ENCODE results near the gene MCM8. TPM values are rescaled to one million over a fixed set of nuclear protein-coding genes. Genes with fewer than 3 reads are reported as not detected.

MCM8 gene
- total and polyA plus RNA-seq, 12 donors = 2.0 to 8.9 (median 6.4) TPM

DNA sequence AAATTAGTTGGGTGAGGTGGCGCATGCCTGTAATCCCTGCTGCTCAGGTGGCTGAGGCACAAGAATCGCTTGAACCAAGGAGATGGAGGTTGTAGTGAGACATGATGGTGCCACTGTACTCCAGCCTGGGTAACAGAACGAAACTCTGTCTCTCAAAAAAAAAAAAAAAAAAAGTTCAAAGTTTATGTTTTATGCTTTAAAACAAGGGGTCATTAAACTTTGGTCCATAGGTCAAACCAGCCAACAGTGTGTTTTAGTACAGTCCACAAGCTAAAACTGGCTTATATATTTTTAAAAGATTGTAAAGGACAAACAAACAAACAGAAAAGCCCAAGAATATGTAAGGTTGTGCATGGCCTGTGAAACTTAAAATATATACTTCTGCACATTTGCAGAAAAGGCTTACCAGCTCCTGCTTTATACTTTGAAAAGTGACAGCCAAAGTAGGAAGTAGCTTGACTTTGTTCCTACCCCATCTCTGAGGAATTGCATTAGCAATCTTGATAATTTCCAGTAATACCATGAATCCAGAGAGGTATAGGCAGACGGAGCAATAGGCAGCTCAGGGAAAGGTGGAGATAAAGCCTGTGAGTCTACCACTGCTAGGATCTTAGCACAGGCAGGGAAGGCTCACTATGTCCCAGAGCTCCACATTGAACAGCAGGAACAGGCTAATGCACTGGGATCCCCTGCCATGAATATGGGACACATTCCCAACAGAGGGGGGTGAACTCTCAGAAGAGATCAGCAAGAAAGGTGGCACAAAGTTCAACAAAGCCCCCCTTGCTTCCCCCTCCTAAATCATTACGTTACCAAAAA, 30.5 kb downstream of the MCM8 start:
- Histone ChIP-seq H3K27ac (no peak overlapping the region), H3K4me1 (no peaks in the 10 kb centered on the region), H3K36me3 (peaks cover 0 to 86% (median 0%) of the 10 kb centered on the region in 9 donors), H3K4me3 (no peak overlapping the region), H3K9me3 (no peaks in the 10 kb centered on the region), H3K27me3 (no peaks in the 10 kb centered on the region)
- TF ChIP-seq, protein P1, sequence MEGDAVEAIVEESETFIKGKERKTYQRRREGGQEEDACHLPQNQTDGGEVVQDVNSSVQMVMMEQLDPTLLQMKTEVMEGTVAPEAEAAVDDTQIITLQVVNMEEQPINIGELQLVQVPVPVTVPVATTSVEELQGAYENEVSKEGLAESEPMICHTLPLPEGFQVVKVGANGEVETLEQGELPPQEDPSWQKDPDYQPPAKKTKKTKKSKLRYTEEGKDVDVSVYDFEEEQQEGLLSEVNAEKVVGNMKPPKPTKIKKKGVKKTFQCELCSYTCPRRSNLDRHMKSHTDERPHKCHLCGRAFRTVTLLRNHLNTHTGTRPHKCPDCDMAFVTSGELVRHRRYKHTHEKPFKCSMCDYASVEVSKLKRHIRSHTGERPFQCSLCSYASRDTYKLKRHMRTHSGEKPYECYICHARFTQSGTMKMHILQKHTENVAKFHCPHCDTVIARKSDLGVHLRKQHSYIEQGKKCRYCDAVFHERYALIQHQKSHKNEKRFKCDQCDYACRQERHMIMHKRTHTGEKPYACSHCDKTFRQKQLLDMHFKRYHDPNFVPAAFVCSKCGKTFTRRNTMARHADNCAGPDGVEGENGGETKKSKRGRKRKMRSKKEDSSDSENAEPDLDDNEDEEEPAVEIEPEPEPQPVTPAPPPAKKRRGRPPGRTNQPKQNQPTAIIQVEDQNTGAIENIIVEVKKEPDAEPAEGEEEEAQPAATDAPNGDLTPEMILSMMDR (IDR thresholded peaks at IDR 0.05) = no peak
- DNase-seq (no peak), ATAC-seq (no peak)
- intact Hi-C loops (cut with DNase I) = no loop called here
- WGBS, 2 donors = 78 to 85% methylated on average over 5 of the region's 5 CpGs

DNA sequence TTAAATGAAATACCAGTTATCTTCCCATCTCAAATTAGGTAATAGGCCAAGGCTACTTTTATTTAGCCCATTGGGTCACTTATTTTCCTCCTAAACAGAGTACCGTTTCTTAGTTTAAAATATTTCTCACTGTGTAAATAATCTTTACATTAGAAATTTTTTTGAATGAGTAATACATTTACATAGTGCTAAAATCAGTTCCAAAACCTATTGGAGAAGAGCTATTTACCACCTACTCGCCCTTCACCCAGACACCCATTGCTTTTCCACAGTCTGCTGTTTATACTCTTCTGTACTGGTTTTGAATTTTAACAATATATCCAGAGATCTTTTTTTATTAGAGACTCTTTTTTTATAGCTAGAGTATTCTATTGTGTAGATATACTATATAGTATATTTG, 36.9 kb downstream of the MCM8 start:
- Histone ChIP-seq H3K27me3 (no peaks in the 10 kb centered on the region), H3K36me3 (peaks cover 0 to 89% (median 11%) of the 10 kb centered on the region in 9 donors), H3K9me3 (no peaks in the 10 kb centered on the region), H3K4me3 (no peak overlapping the region), H3K27ac (no peak overlapping the region), H3K4me1 (no peaks in the 10 kb centered on the region)
- TF ChIP-seq, protein P1 (IDR thresholded peaks at IDR 0.05) = no peak
- intact Hi-C loops (cut with DNase I) = no loop called here
- DNase-seq (no peak), ATAC-seq (no peak)
- WGBS, 2 donors = 97% methylated on average over 2 of the region's 2 CpGs

DNA sequence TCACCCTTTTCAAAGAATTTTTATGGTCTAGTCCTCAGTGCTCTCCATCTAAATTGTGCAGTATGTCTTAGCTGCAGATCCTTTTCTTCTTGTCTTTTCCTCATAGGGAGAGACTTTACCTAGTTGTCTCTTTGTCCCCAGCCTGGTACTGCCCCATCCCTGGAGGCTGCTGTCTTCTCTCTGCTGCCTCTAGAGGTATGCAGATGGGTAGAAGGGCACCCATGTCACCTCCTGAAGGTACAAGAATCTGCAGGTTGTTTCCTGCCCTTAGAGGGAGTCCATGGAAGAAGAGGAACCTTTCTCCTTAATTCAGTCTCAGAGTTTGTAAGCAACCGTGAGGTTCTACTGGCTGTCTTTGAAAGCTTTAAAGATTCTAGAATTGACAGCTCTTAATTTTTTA, 39.1 kb downstream of the MCM8 start:
- H3K9me3 ChIP-seq = no peaks in the 10 kb centered on the region
- TF ChIP-seq, protein P1 (IDR thresholded peaks at IDR 0.05) = no peak
- 90 to 100% methylated on average over 1 of the region's 1 CpG for WGBS, 2 donors
- DNase-seq (no peak), ATAC-seq (no peak)
- H3K27ac ChIP-seq = no peak overlapping the region
- H3K4me1 ChIP-seq = no peaks in the 10 kb centered on the region
- peaks cover 0 to 82% (median 11%) of the 10 kb centered on the region in 9 donors for H3K36me3 ChIP-seq
- intact Hi-C loops (cut with DNase I) = no loop called here
- no peaks in the 10 kb centered on the region for H3K27me3 ChIP-seq
- no peak overlapping the region for H3K4me3 ChIP-seq

GRCh38 chr20:5990946-5991345, 40.5 kb downstream of the MCM8 start:
- H3K27me3 ChIP-seq = no peaks in the 10 kb centered on the region
- intact Hi-C loops (cut with DNase I) = no loop called here

More at GRCh38 chr20:5990946-5991345, 40.5 kb downstream of the MCM8 start:
- peaks cover 0 to 79% (median 11%) of the 10 kb centered on the region in 9 donors for H3K36me3 ChIP-seq
- ATAC-seq = no peak
- no peaks in the 10 kb centered on the region for H3K4me1 ChIP-seq
- 92 to 96% methylated on average over 3 of the region's 3 CpGs for WGBS, 2 donors
- DNase-seq = no peak
- H3K9me3 ChIP-seq = no peaks in the 10 kb centered on the region
- H3K4me3 ChIP-seq = no peak overlapping the region
- H3K27ac ChIP-seq = no peak overlapping the region
- TF ChIP-seq, protein P1 (IDR thresholded peaks at IDR 0.05) = no peak

All from heart right ventricle (tissue), 16 donors.